Skin epidermis (tissue), 12 donors: ENCODE data around the gene LRWD1.
"Not testable (repeated sequence)": the region's sequence is repeated elsewhere in the genome, so short reads cannot be mapped to it uniquely, and the experiment has no call there.

Source experiments
- H3K27ac ChIP-seq, 21 experiments: fragments of 200-600 bp; sonication (generic) in 11 of 21; one replicate each; pipeline ENCODE4 v1.5.0; 2020; ENCODE audit warnings: mild to moderate bottlenecking in 3 of 21, inconsistent platforms in 2 of 21, moderate library complexity in 2 of 21
- H3K4me3 ChIP-seq, 7 experiments: fragments of 200-600 bp; sonication (generic) in 2 of 7; one replicate each; pipeline ENCODE4 v1.5.0; 2020; ENCODE audit warnings: inconsistent platforms in 2 of 7, mild to moderate bottlenecking in 2 of 7, moderate library complexity in 1 of 7

Gene LRWD1

DNA sequence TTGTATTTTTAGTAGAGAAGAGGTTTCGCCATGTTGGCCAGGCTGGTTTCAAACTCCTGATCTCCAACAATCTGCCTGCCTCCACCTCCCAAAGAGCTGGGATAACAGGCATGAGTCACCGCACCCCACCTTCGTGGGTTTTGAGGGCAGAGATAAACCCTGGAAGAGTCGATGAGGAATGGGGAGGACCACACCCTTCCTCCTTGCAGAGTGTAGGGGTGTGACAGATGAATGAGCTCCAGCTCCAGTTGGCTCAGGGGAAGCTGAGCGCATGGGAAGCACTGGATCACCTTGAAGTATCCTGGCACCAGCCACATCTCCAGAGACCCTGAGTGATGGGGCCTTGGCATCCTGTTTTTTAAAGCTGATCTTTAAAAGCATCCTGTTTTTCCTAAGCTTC, 19.5 kb downstream of the LRWD1 start:
- not testable (repeated sequence) for H3K27ac ChIP-seq, H3K4me3 ChIP-seq

DNA sequence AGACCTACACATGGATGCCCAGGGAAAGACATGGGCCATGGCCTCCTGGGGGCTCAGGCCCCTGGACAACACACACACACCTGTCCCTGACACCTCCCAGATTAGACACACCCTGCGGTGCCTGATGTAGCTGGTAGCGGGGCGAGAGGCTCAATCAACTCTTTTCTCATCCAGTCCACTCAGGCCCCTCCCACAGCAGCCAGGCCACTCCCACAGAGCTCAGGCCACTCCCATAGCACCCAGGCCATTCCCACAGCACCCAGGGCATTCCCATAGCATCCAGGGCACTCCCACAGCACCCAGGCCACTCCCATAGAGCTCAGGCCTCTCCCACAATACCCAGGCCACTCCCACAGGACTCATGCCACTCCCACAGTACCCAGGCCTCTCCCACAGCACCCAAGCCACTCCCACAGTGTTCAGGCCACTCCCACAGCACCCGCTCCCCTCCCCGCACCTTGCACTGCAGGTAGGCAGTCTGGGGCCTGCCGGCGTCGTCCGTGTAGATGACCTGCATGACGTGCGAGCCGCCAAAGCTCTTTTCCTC, 25.8 kb downstream of the LRWD1 start:
- not testable (repeated sequence) for H3K27ac ChIP-seq, H3K4me3 ChIP-seq

DNA sequence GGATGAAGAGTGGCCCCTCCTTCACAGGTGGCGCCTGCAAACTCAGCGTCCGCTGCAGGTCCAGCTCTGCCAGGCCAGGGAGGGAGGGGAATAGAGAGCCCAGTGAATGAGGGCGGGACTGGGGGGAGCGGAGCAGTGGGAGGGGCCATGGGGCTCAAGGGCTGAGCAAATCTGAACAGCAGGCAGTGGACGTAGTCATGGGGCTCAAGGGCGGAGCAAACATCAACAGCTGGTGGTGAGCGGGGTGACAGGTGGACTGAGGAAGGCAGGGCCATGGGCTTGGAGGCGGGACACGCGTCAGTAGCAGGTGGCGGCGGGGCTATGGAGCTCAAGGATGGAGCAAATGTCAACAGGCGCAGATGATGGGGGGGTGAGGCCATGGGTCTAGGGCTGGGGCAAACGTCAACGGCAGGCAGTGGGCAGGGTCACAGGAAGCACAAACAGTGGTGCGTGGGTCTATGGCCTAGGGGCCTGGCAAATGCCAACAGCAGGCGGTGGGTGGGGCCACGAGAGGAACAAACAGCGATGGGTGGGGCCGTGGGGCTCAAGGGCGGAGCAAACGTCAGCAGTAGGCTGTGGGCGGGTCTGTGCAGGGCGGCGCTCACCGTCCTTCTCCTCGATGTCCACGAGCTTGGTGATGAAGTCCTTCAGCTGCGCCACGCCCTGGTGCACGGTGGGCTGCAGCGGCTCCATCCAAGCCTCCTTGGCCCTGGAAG, 28.6 kb downstream of the LRWD1 start:
- not testable (repeated sequence) for H3K4me3 ChIP-seq, H3K27ac ChIP-seq

DNA sequence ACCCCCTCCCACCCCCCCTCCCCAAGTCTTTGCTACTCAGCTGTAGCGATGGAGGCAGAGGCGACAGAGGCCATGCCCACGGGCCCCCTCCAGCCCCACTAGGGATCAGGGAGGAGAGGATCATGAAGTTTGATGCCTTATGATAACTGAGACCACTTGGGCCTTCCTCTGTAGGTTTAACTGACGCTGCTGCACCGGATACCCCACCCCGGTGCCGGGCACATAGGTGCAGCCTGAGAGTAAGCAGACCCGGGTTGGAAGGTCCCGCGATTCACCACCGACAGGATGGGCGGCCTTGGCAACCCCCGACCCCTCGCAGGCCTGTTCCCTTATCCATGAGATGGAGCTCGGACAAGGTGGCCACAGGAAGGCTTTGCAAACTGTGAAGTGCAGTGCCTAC, 29.2 kb downstream of the LRWD1 start:
- H3K27ac ChIP-seq: peak overlapping the region in 1 of 21 experiments; percentile 51
- H3K4me3 ChIP-seq: not testable (repeated sequence)

DNA sequence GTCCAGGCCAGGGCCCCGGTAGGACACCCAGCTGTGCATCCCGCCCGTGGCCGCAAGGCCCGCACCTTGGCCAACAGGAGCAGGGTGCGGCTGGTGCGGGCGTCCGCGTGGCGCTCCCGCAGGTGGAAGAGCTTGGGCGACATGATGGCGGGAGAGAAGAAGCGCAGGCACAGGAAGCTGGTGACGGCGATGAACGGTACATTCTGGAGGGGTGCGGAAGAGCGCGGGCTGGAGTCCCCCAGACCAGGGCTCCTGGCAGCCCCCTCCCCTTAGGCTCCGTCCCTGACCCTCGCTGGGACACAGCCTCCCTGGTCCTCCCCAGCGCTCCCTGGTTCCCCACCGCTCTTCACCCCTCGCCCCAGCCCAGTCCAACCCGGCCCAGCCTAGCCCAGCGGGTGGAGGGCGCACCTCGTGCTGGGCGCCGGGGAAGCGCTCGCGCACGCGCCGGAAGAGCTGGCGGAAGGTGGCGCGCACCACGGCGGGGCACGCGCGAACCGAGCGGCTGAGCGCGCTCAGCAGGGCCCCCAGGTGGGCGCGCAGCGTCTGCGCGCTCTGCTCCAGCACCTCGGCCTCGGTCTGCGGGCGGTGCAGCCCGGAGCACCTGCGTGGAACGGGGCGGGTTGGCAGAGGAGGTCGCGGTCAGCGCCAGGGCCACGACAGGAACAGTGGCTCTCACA, 29.8 kb downstream of the LRWD1 start:
- H3K4me3 ChIP-seq, H3K27ac ChIP-seq: not testable (repeated sequence)

DNA sequence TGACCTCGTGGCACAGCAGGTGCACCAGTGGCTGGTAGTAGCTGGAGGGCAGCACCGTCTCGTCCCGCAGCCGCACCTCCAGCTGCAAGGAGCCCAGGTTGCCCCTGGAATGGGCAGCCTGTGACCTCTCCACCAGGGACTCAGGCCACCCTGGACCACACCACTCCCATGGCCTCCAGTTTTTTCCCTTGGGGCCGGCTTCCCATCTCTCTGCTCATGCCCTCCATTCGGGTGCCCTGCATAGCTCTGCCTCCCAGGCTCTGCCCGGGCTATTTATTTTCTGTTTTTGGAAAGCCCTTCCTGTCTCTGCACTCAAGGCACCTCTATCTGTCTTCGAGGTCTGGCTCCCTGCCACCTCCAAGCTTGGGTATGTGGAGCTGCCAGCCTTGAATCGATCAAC, 32.1 kb downstream of the LRWD1 start:
- not testable (repeated sequence) for H3K27ac ChIP-seq, H3K4me3 ChIP-seq

DNA sequence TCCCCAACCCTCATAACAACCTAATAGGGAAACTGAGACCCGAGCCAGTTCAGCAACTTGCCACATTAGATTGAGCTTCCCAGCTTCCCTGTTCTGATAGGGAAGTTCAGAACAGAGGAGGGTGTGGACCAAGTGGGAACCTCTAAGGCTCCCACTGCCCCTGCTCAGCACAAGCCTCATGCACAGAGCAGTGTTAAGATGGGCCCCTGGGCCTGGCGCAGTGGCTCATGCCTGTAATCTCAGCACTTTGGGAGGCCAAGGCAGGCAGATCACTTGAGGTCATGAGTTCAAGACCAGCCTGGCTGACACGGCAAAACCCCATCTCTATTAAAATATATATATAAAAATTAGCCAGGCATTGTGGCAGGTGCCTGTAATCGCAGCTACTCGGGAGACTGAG, 32.5 kb downstream of the LRWD1 start:
- H3K27ac ChIP-seq: not testable (repeated sequence)

DNA sequence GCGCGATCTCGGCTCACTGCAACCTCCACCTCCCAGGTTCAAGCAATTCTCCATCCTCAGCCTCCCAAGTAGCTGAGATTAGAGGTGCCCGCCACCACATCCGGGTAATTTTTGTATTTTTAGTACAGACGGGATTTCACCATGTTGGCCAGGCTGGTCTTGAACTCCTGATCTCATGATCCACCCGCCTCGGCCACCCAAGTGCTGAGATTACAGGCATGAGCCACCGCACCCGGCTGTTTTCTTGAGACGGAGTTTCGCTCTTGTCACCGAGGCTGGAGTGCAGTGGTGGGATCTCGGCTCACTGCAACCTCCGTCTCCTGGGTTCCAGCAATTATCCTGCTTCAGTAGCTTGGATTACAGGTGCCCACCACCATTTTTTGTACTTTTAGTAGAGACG, 33.5 kb downstream of the LRWD1 start:
- not testable (repeated sequence) for H3K4me3 ChIP-seq, H3K27ac ChIP-seq

More for the DNA sequence above, 32.5 kb downstream of the LRWD1 start:
- not testable (repeated sequence) for H3K4me3 ChIP-seq

DNA sequence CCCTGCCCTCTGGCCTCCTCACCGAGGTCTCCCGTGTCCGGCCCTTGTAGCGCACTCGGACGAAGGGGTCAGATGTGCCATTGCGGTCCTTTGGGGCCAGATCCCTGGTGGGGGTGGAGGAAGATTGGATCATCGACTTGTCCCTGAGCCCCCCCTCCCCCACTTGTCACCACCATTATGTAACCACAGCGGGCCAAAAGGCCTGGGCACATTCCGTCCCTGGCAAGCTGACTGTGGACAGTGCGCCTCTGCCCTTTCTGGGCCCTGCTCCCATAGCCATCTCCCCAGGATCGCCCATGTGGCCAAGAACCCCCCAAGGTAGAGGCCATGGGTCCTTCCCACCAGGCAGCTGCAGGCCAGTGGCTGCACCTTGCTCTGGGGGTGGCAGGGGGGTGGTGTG, 38.4 kb downstream of the LRWD1 start:
- H3K27ac ChIP-seq, H3K4me3 ChIP-seq: not testable (repeated sequence)

DNA sequence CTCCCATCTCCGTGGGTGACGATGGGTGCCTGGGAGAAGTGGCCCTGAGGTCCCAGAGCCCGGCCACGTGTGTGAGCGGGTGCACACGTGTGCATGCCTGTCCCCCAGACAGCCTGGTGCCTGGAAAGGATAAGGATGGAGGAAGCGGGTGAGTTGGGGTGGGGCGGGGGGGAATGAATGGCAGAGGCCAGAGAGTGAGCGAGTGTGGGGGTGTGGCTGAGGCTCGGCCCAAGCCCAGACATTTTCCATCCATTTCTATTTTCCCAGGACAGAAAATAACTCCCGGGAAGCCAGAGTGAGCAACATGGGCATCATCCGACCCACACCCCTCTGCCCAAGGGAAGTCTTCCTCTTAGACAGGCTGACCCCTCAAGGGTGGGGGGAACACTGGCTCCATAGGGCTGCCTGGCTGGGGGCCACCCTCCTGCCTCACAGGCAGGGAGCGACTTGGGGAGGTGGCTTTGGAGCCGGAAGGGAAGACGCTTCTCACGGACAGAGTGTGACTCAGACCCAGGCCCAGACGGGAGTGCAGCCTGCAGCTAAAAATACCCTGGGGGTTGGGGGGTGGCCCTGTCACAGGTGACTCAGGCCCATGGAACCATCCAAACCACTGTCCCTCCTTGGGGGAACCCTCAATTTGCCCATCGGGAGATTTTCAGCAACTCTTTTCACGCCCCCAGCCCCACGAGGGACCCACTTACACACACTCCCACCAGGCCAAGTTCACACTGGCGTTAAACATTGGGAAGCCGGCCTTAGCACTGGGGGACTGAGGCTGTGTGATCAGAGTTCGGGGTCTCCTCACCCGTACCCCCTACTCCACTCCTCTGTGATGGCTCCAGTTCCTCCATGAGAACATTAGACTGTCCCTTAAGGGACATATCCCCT, 40.8 kb downstream of the LRWD1 start:
- not testable (repeated sequence) for H3K27ac ChIP-seq

DNA sequence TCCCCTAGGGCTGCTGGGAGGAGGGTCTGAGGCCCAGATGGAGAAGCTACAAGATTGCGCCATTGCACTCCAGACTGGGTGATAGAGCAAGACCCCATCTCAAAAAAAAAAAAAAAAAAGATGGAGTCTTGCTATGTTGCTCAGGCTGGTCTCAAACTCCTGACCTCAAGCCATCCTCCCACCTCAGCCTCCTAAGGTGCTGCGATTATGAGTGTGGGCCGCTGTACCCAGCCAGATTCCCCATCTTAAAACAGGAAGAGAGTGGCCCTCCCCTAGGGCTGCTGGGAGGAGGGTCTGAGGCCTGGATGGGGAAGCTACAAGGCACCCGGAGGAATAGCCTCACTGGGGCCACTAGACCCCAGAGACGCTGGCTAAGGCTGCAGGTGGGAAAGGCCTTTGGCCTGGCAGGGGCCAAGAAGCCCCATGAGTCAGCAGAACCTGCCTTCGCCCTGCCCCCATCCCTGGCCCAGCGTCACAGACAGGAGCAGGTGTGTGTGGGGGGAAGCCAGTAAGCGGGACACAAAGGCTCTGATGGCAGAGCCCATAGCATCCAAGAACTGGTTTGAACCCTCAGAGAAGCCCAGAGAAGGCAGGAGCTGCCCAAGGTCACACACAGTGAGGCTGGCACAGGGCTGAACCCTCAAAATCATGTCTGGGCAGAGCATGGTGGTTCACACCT, 42.8 kb downstream of the LRWD1 start:
- not testable (repeated sequence) for H3K27ac ChIP-seq, H3K4me3 ChIP-seq

More for the DNA sequence above, 40.8 kb downstream of the LRWD1 start:
- not testable (repeated sequence) for H3K4me3 ChIP-seq

DNA sequence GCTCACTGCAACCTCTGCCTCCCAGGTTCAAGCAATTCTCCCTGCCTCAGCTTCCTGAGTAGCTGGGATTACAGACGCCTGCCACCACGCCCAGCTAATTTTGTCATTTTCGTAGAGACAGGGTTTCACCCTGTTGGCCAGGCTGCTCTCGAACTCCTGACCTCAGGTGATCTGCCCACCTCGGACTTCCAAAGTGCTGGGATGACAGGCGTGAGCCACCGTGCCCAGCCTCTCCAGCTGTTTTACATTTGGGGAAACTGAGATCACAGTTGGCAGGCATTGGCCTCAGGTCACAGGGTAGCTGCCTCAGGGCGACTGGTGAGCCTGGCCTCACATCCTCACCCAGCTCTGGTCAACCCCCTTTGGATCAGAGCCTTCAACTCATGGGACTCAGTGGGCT, 45.8 kb downstream of the LRWD1 start:
- H3K27ac ChIP-seq, H3K4me3 ChIP-seq: not testable (repeated sequence)

DNA sequence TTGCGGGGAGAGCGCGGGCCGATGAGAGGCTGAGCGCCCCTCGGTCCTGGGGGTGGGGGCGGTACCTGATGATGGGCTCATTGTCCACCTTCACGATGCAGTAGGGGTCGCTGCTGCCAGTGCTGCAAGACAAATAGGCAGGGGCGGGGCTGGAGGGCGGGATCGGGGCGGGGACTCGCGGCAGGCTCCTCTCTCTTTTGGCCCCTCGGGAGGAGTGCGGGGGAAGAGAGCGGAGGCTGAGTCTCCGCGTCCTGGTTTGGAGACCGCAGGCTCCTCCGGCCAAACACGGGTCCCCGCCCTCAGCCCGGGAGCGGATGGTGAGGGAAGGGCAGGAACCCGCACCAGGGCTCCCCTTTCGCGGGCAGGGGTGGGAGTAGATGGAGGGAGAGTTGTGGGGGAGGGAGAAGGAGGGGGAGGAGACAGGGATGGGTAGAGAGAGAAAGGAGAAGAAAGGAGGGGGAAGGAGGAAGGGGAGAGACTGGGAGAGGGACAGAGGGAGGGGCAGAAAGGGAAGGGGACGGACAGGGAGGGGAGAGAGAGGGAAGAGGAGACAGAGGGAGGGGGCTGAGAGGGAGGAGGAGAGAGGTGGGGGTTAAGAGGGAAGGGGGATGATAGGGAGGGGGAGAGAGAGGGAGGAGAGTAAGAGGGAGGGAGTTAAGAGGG, 47.2 kb downstream of the LRWD1 start:
- not testable (repeated sequence) for H3K4me3 ChIP-seq, H3K27ac ChIP-seq

DNA sequence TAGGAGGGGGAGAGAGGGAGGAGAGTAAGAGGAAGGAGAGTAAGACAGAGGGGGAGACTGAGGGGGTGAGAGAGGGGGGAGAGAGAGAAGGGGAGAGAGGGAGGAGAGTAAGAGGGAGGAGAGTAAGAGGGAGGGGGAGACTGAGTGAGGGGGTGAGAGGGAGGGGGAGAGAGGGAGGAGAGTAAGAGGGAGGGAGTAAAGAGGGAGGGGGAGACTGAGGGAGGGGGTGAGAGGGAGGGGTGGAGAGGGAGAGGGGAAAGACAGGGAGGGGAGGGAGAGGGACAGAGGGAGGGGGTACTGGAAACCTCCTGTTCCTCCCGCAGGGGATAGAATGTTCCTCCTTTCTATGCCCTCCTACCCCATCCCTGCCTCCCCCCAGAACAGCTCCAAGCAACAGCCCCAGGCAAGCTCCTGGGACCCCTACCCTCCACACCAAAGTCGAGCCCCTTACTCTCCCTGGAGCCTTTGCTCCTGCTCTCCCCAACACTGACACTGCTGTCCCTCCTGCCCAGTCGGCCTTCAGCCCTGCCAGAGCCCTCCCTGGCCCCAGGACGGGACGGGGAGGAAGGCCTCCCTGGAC, 47.9 kb downstream of the LRWD1 start:
- peak overlapping the region in 1 of 7 experiments; percentile 16 for H3K4me3 ChIP-seq
- peak overlapping the region in 20 of 21 experiments; percentile 18 to 87 (median 58) for H3K27ac ChIP-seq

DNA sequence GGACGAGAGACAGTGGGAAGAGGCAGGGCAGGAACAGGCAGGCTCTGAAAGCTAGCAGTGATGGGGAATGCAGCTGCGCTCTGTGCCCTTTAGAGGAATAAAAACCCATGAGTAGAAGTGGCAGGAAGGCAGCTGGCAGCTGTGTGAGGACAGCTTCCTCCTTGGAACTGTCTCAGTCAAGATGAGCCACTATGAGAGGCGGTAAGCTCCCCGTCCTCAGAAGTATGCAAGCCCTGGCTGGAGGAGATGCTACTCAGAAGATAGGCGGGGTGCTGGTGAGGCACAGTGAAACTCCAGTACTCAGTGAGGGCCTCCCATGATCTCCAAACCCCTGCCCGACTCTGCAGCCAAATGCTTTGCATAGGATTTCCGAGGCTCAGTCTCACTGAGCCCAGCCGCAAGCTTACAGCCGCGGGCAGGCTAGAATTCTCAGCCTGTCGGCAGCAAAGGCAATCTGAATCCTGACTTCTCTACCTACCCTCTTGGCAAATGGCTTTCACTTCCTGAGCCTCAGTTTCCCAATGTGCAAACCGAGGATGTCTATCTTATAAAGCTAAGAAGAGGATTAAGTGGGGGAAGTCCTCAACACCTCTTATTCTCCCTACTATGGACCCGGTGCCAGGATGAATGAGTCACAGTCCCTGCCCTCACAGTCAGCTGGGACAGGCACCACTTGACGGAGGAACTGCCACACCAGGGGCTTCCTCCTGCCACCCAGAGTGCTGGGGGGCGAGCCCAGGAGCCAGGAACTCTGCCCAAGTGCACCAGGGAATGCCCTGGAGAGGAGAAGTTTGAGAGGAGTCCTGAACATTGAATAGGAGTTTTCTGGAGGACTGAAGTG, 50.3 kb downstream of the LRWD1 start:
- H3K27ac ChIP-seq, H3K4me3 ChIP-seq: not testable (repeated sequence)

DNA sequence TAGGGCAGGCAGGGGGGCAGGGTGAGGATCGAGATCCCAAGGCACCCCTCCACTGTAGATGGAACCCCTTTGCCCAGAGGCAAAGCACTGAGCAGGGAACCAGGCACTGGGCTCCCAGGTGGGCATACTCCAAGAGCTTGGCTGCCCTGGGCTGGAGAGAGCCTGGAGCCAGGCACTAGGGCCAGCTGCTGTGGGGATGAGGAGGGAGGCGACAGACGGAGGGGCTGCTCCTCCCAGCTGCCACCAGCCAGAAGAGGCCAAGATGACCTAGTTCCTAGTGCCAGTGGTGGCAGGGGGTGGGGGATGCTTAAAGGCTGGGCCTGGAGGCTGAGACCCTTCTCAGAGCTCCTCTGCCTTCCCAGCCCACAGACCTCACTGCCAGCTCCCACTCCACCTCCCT, 51.1 kb downstream of the LRWD1 start:
- not testable (repeated sequence) for H3K27ac ChIP-seq, H3K4me3 ChIP-seq

DNA sequence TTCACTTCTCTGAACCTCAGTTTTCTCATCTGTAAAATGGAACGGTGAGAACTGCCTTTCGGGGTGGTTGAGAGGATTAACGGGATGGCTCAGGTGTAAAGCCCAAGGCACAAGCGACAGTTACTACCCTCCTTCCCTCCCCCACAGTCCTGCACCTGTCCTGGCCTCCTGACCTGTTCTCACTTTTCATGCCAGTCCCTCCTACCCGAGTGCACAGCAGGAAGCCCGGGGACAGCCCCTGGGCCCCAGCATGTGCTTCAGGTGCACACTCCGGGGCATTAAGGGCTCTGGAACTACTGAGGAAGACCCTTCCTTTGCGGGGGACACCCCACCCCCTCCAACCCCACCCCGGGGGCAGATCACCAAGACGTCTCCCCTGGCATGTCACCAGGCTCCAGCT, 52.2 kb downstream of the LRWD1 start:
- not testable (repeated sequence) for H3K4me3 ChIP-seq, H3K27ac ChIP-seq

DNA sequence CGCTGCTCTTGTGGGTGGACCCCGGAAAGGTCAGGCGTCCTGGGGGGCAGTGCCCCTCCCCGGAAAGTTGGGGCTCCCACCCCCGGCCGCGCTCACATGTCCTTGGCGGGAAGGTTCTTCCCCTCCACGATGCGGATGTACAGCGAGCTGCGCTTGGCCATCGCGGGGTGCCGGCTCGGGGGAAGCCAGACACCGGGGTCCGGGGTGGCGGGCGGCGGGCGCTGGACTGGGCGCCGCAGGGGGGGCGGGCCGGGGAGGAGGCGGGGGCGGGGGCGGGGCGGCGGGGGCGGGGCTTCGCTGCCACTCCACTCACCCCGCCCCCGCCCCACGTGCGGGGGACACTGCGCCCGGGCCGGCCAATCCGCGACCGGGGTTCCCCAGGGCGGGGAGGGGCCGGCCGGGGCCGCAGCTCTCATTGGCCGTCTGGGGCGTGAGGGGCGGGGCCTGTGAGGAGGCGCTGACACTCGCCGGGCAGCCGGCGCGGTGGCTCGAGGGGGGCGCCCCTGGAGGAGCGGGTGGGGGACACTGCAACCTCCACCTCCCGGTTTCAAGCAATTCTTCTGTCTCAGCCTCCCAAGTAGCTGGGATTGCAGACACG, 52.9 kb downstream of the LRWD1 start, which contains the start of gene RASA4B:
TSS of gene RASA4B (minus strand) at position 228 of the 598 bp plus-strand sequence. CDS start at position 161, 67 bp downstream.
- peak within 1 kb of the TSS in 2 of 7 experiments; percentile 13 to 36 for H3K4me3 ChIP-seq
- H3K27ac ChIP-seq: not testable (repeated sequence)
